Head of caudate nucleus (tissue), 42 donors: ENCODE results near the gene ADAMTS6.

Experiments used
- DNase-seq, 42 donors: peaks; one replicate each; pipeline versions ENCODE4 v3.0.0 to v3.0.0-alpha.2; 2020 to 2021; ENCODE audit warnings: mixed read lengths in 7 of 42
- intact Hi-C: fragments of 100-400 bp; cut with DNase I; formaldehyde crosslinking; loops from one replicate; pipeline ENCODE4 v1.15.0; 2022

ADAMTS6 gene

GRCh38 chr5:65127161-65127901, 354.4 kb downstream of the ADAMTS6 start:
- intact Hi-C loops, result no loop called here
- no peak for DNase-seq

GRCh38 chr5:65126542-65127069, 355.1 kb downstream of the ADAMTS6 start:
- intact Hi-C loops, result no loop called here
- no peak for DNase-seq

GRCh38 chr5:65125591-65126541, 355.9 kb downstream of the ADAMTS6 start:
- intact Hi-C loops, result no loop called here
- peak in 14 of 42 donors; percentile 5 to 56 (median 18) for DNase-seq

- no peak for DNase-seq
- intact Hi-C loops, result no loop called here
Observed at GRCh38 chr5:65121880-65122436, 359.8 kb downstream of the ADAMTS6 start.

- DNase-seq, result no peak
- intact Hi-C loops, result no loop called here
Observed at GRCh38 chr5:65120371-65120967, 361.3 kb downstream of the ADAMTS6 start.

- no peak for DNase-seq
- intact Hi-C loops, result no loop called here
Observed at GRCh38 chr5:65117525-65117924, 364.2 kb downstream of the ADAMTS6 start.

GRCh38 chr5:65113771-65114170, 367.9 kb downstream of the ADAMTS6 start:
- intact Hi-C loops, result no loop called here
- DNase-seq, result no peak

GRCh38 chr5:65111961-65112658, 369.6 kb downstream of the ADAMTS6 start:
- DNase-seq, result no peak
- intact Hi-C loops, result no loop called here

GRCh38 chr5:65108786-65109743, 372.7 kb downstream of the ADAMTS6 start:
- intact Hi-C loops, result no loop called here
- no peak for DNase-seq

GRCh38 chr5:65105301-65105700, 376.4 kb downstream of the ADAMTS6 start:
- intact Hi-C loops, result no loop called here
- no peak for DNase-seq

GRCh38 chr5:65104831-65105230, 376.9 kb downstream of the ADAMTS6 start:
- intact Hi-C loops, result loop anchor here (5.0 kb wide), 1 partner anchor 377 kb away; the partner anchor contains the start of gene ADAMTS6
- DNase-seq, result no peak

GRCh38 chr5:65103756-65104440, 377.8 kb downstream of the ADAMTS6 start:
- intact Hi-C loops, result loop anchor here (5.0 kb wide), 1 partner anchor 378 kb away; the partner anchor contains the start of gene ADAMTS6
- DNase-seq, result peak in 1 of 42 donors; percentile 6

- intact Hi-C loops, result loop anchor here (5.0 kb wide), 1 partner anchor 379 kb away; the partner anchor contains the start of gene ADAMTS6
- DNase-seq, result peak in 41 of 42 donors; percentile 3 to 75 (median 50)
Observed at GRCh38 chr5:65102976-65103711, 378.6 kb downstream of the ADAMTS6 start.

GRCh38 chr5:65102371-65102975, 379.2 kb downstream of the ADAMTS6 start:
- DNase-seq, result peak in 4 of 42 donors; percentile 5 to 43 (median 22)
- intact Hi-C loops, result loop anchor here (5.0 kb wide), 1 partner anchor 380 kb away; the partner anchor contains the start of gene ADAMTS6

GRCh38 chr5:65101632-65102100, 380.1 kb downstream of the ADAMTS6 start:
- DNase-seq, result no peak
- intact Hi-C loops, result loop anchor here (5.0 kb wide), 1 partner anchor 381 kb away; the partner anchor contains the start of gene ADAMTS6
